Neural progenitor cell (in vitro differentiated cells): Measurements from ENCODE around the gene PTTG2.

ENCODE experiments used
- EZH2phosphoT487 ChIP-seq: fragments of 200-600 bp; sonication (generic); IDR thresholded peaks from 2 replicates; pipeline ENCODE4 v1.6.1; 2017; ENCODE audit warnings: antibody characterized with exemption
- TF ChIP-seq, protein P1 (sequence below): fragments of 200-600 bp; sonication (generic); IDR thresholded peaks from 2 replicates; pipeline ENCODE4 v1.5.1; 2017; ENCODE audit warnings: antibody characterized with exemption, mild to moderate bottlenecking

DNA sequence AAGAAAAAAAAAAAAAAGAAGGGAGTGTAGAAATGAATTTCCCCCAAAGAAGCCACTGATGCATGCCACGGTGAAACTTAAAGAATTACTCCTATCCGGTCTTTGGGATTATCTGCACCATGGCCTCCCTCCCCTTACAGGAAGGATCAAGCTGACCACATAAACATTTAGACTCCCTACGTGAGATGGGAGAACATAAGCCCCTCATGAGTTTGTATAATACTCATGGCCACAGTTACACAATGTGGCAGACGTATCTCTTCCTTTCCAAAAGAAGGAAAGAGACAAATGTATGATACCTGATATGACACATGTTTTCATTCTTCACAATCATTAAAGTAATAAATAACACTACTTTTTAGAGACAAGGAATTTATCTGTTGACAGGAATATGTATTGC is 3.3 kb upstream of the PTTG2 start:
- TF ChIP-seq, protein P1, sequence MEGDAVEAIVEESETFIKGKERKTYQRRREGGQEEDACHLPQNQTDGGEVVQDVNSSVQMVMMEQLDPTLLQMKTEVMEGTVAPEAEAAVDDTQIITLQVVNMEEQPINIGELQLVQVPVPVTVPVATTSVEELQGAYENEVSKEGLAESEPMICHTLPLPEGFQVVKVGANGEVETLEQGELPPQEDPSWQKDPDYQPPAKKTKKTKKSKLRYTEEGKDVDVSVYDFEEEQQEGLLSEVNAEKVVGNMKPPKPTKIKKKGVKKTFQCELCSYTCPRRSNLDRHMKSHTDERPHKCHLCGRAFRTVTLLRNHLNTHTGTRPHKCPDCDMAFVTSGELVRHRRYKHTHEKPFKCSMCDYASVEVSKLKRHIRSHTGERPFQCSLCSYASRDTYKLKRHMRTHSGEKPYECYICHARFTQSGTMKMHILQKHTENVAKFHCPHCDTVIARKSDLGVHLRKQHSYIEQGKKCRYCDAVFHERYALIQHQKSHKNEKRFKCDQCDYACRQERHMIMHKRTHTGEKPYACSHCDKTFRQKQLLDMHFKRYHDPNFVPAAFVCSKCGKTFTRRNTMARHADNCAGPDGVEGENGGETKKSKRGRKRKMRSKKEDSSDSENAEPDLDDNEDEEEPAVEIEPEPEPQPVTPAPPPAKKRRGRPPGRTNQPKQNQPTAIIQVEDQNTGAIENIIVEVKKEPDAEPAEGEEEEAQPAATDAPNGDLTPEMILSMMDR: no peak
- no peak for TF ChIP-seq EZH2phosphoT487
